HEK293 (cell line): Measurements from ENCODE around the gene PIGX.

Source experiments
- CTCF ChIA-PET: fragments of 350-600 bp; formaldehyde crosslinking; extraction: SDS; loops from one replicate; lab custom pipeline; 2021; ENCODE audit warnings: antibody characterized with exemption; lab: Yijun Ruan, JAX
- POLR2A ChIA-PET: fragments of 300-600 bp; formaldehyde crosslinking; extraction: SDS; loops from one replicate; lab custom pipeline; 2020; ENCODE audit warnings: antibody characterized with exemption, inconsistent platforms; lab: Yijun Ruan, JAX
- H3K27ac ChIP-seq: fragments of 200-500 bp; sonication (Bioruptor generic); 2 replicates; pipeline ENCODE4 v1.5.1; 2014; ENCODE audit warnings: low read depth, low read length, control low read depth, inconsistent platforms; ENCODE audit errors: extremely low read depth
- H3K36me3 ChIP-seq, 2 experiments: fragments of 200-500 bp in 1 of 2; sonication (Bioruptor generic) in 1 of 2; 1 replicate in 1 of 2; 2 replicates in 1 of 2; pipeline ENCODE4 v1.5.1; 2014 to 2017; ENCODE audit warnings: inconsistent platforms in 2 of 2, low read length in 2 of 2; ENCODE audit not compliant: control insufficient read depth in 2 of 2, insufficient read depth in 1 of 2
- H3K4me1 ChIP-seq: fragments of 200-500 bp; sonication (Bioruptor generic); 2 replicates; pipeline ENCODE4 v1.5.1; 2014; ENCODE audit warnings: mild to moderate bottlenecking, low read length, inconsistent platforms; ENCODE audit not compliant: control insufficient read depth, insufficient read depth
- H3K4me3 ChIP-seq: 2 replicates; pipeline ENCODE4 v1.5.1; 2011; ENCODE audit warnings: low read depth, mild to moderate bottlenecking, control low read depth, low read length, moderate library complexity
- H3K9me3 ChIP-seq: fragments of 200-500 bp; sonication (Bioruptor generic); 2 replicates; pipeline ENCODE4 v1.5.1; 2014; ENCODE audit warnings: low read depth, low read length, inconsistent platforms; ENCODE audit not compliant: control insufficient read depth, insufficient read depth
- IKZF3 ChIP-seq: fragments of 450-650 bp; IDR thresholded peaks from 2 replicates; pipeline ENCODE4 v1.5.0; 2018; ENCODE audit warnings: missing biosample characterization, mild to moderate bottlenecking, missing genetic modification characterization, moderate library complexity
- KLF9 ChIP-seq: fragments of 450-650 bp; formaldehyde crosslinking; IDR thresholded peaks from 2 replicates; pipeline ENCODE4 v1.5.1; 2016; ENCODE audit warnings: missing biosample characterization, missing genetic modification characterization, low read depth
- MYNN ChIP-seq: fragments of 450-650 bp; formaldehyde crosslinking; IDR thresholded peaks from 2 replicates; pipeline ENCODE4 v1.5.1; 2016; ENCODE audit warnings: missing biosample characterization, missing genetic modification characterization, borderline replicate concordance
- PATZ1 ChIP-seq: fragments of 450-650 bp; formaldehyde crosslinking; IDR thresholded peaks from 2 replicates; pipeline ENCODE4 v1.5.1; 2016; ENCODE audit warnings: missing biosample characterization, missing genetic modification characterization
- PRDM1 ChIP-seq: fragments of 450-650 bp; formaldehyde crosslinking; IDR thresholded peaks from 2 replicates; pipeline ENCODE4; 2016; ENCODE audit warnings: missing biosample characterization, missing genetic modification characterization
- PRDM6 ChIP-seq: fragments of 450-650 bp; formaldehyde crosslinking; IDR thresholded peaks from 2 replicates; pipeline ENCODE4 v1.5.1; 2017; ENCODE audit warnings: missing biosample characterization, missing genetic modification characterization
- SP7 ChIP-seq: fragments of 450-650 bp; formaldehyde crosslinking; IDR thresholded peaks from 2 replicates; pipeline ENCODE4 v1.5.1; 2016; ENCODE audit warnings: missing biosample characterization, missing genetic modification characterization
- ZBTB10 ChIP-seq: fragments of 450-650 bp; formaldehyde crosslinking; IDR thresholded peaks from 2 replicates; pipeline ENCODE4 v1.5.1; 2016; ENCODE audit warnings: missing biosample characterization, missing genetic modification characterization
- ZFP37 ChIP-seq: fragments of 450-650 bp; formaldehyde crosslinking; IDR thresholded peaks from 2 replicates; pipeline ENCODE4 v1.5.1; 2016; ENCODE audit warnings: missing biosample characterization, missing genetic modification characterization
- ZIC2 ChIP-seq: fragments of 450-650 bp; formaldehyde crosslinking; IDR thresholded peaks from 2 replicates; pipeline ENCODE4 v1.5.1; 2016; ENCODE audit warnings: missing biosample characterization, missing genetic modification characterization
- ZNF155 ChIP-seq: fragments of 450-650 bp; formaldehyde crosslinking; IDR thresholded peaks from 2 replicates; pipeline ENCODE4 v1.5.1; 2016; ENCODE audit warnings: missing biosample characterization, missing genetic modification characterization
- ZNF292 ChIP-seq: fragments of 450-650 bp; formaldehyde crosslinking; IDR thresholded peaks from 2 replicates; pipeline ENCODE4 v1.5.1; 2016; ENCODE audit warnings: low read depth, missing biosample characterization, missing genetic modification characterization, borderline replicate concordance
- ZNF488 ChIP-seq: fragments of 450-650 bp; formaldehyde crosslinking; IDR thresholded peaks from 2 replicates; pipeline ENCODE4 v1.5.1; 2016; ENCODE audit warnings: missing biosample characterization, missing genetic modification characterization
- ZNF624 ChIP-seq: fragments of 450-650 bp; formaldehyde crosslinking; IDR thresholded peaks from 2 replicates; pipeline ENCODE4 v1.5.1; 2017; ENCODE audit warnings: missing biosample characterization, missing genetic modification characterization
- ZNF629 ChIP-seq: fragments of 450-650 bp; formaldehyde crosslinking; IDR thresholded peaks from 2 replicates; pipeline ENCODE4 v1.5.1; 2017; ENCODE audit warnings: missing biosample characterization, missing genetic modification characterization
- ZNF654 ChIP-seq: fragments of 450-650 bp; formaldehyde crosslinking; IDR thresholded peaks from 2 replicates; pipeline ENCODE4 v1.5.1; 2016; ENCODE audit warnings: low read depth, missing biosample characterization, missing genetic modification characterization
- ZNF660 ChIP-seq: fragments of 450-650 bp; IDR thresholded peaks from 2 replicates; pipeline ENCODE4 v1.5.1; 2018; ENCODE audit warnings: missing biosample characterization, mild to moderate bottlenecking, missing genetic modification characterization
- ZNF747 ChIP-seq: fragments of 450-650 bp; formaldehyde crosslinking; IDR thresholded peaks from 2 replicates; pipeline ENCODE4 v1.5.1; 2016; ENCODE audit warnings: missing biosample characterization, missing genetic modification characterization
- ZSCAN30 ChIP-seq: fragments of 450-650 bp; IDR thresholded peaks from 2 replicates; pipeline ENCODE4 v1.5.1; 2018; ENCODE audit warnings: missing biosample characterization, mild to moderate bottlenecking, missing genetic modification characterization, moderate library complexity

The PIGX gene

GRCh38 chr3:196707566-196707965, 4.6 kb upstream of the PIGX start:
- Histone ChIP-seq H3K9me3 (no peaks in the 10 kb centered on the region), H3K4me1 (0 out of 2 replicates have a peak, but pooled peaks cover 6% of the 10 kb centered on the region), H3K36me3 (no peaks in the 10 kb centered on the region), H3K4me3 (no peak overlapping the region), H3K27ac (no peak overlapping the region)
- POLR2A ChIA-PET, result no interaction called here
- TF ChIP-seq PRDM6 (tag by site-specific recombination) (peak; percentile 19; the same call in 1 of the 2 replicates), ZNF747 (no peak), ZNF629 (tag by site-specific recombination) (no peak)
- CTCF ChIA-PET, result interaction anchor here (1.2 kb wide), 1 partner anchor 11 kb away, joined by 4 read pairs; no protein-coding TSS in a partner anchor

GRCh38 chr3:196708467-196708866, 3.7 kb upstream of the PIGX start:
- POLR2A ChIA-PET, result no interaction called here
- no peak overlapping the region for H3K27ac ChIP-seq
- H3K4me3 ChIP-seq, result no peak overlapping the region
- no peaks in the 10 kb centered on the region for H3K36me3 ChIP-seq
- peak; percentile 30 for TF ChIP-seq ZNF660 (tag by site-specific recombination)
- TF ChIP-seq SP7 (tag by site-specific recombination), result 0 out of 2 replicates have a peak, but pooled peaks have one; percentile 10
- no peak for TF ChIP-seq ZNF292 (tag by site-specific recombination)
- TF ChIP-seq IKZF3 (tag by site-specific recombination), result 0 out of 2 replicates have a peak, but pooled peaks have one; percentile 32
- TF ChIP-seq PRDM6 (tag by site-specific recombination), result peak; percentile 74
- TF ChIP-seq ZNF654 (tag by site-specific recombination), result no peak
- no peak for TF ChIP-seq ZNF155
- 0 out of 2 replicates have a peak, but pooled peaks have one; percentile 11 for TF ChIP-seq PRDM1 (tag by site-specific recombination)
- 0 out of 2 replicates have a peak, but pooled peaks have one; percentile 17 for TF ChIP-seq ZNF629 (tag by site-specific recombination)
- TF ChIP-seq MYNN (tag by site-specific recombination), result no peak
- H3K4me1 ChIP-seq, result 0 out of 2 replicates have a peak, but pooled peaks cover 6% of the 10 kb centered on the region
- CTCF ChIA-PET, result interaction anchor here (0.7 kb wide), 1 partner anchor 100 kb away, joined by 4 read pairs; no protein-coding TSS in a partner anchor
- H3K9me3 ChIP-seq, result no peaks in the 10 kb centered on the region

- ChIA-PET POLR2A (interaction anchor here (0.7 to 3.5 kb wide), 5 partner anchors 21 to 156 kb away, joined by 3 to 21 read pairs (median 3); partner anchors contain the start of genes FBXO45, PAK2 and WDR53), CTCF (interaction anchor here (0.6 kb wide), 1 partner anchor 29 kb away, joined by 3 read pairs; no protein-coding TSS in a partner anchor)
- Histone ChIP-seq H3K27ac (peak overlapping the region; percentile 75), H3K9me3 (no peaks in the 10 kb centered on the region), H3K4me1 (0 out of 2 replicates have a peak, but pooled peaks cover 6% of the 10 kb centered on the region), H3K4me3 (peak overlapping the region; percentile 92), H3K36me3 (peaks cover 0 to 7% of the 10 kb centered on the region in 2 experiments; a peak in 2 of 3 replicates)
- TF ChIP-seq ZSCAN30 (tag by site-specific recombination), result 0 out of 2 replicates have a peak, but pooled peaks have one; percentile 4
- no peak for TF ChIP-seq ZNF488 (tag by site-specific recombination)
- no peak for TF ChIP-seq PATZ1
- TF ChIP-seq ZFP37 (tag by site-specific recombination), result no peak
- 0 out of 2 replicates have a peak, but pooled peaks have one; percentile 5 for TF ChIP-seq KLF9
- no peak for TF ChIP-seq ZBTB10 (tag by site-specific recombination)
- TF ChIP-seq ZNF624, result no peak
- TF ChIP-seq ZIC2 (tag by site-specific recombination), result no peak
These were observed 587 bp downstream of the PIGX start for GRCh38 chr3:196712514-196713413.
